HFF-Myc (cell line): ENCODE results near the gene OR7G3.

Experiments used
- DNase-seq: peaks from one replicate; pipeline ENCODE4 v3.0.0-alpha.2; 2011; ENCODE audit warnings: low read depth; ENCODE audit errors: extremely low read depth
- H3K4me3 ChIP-seq: replicated peaks from 2 replicates; pipeline ENCODE4 v1.5.1; 2011; ENCODE audit warnings: low read depth, mild to moderate bottlenecking, control low read depth, low read length
- CTCF ChIP-seq: IDR thresholded peaks from 2 replicates; pipeline ENCODE4 v1.5.1; 2012; ENCODE audit warnings: mild to moderate bottlenecking, low read depth, low read length, control low read depth; ENCODE audit errors: missing control alignments

The OR7G3 gene

DNA sequence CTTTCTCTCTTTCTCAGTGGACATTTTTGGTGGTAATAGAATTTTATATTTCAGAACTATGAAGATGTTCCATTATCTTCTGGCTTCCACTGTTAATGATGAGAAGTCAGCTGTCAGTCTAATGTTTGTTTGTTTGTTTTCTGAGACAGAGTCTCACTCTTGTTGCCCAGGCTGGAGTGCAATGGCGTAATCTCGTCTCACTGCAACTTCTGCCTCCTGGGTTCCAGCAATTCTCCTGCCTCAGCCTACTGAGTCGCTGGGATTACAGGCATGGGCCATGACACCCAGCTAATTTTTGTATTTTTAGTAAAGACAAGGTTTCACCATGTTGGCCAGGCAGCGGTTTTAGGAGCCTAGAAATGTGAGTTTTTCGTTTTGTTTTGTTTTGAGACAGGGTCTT, 18.2 kb upstream of the OR7G3 start:
- no peak overlapping the region for H3K4me3 ChIP-seq
- no peak for DNase-seq
- no peak for TF ChIP-seq CTCF

DNA sequence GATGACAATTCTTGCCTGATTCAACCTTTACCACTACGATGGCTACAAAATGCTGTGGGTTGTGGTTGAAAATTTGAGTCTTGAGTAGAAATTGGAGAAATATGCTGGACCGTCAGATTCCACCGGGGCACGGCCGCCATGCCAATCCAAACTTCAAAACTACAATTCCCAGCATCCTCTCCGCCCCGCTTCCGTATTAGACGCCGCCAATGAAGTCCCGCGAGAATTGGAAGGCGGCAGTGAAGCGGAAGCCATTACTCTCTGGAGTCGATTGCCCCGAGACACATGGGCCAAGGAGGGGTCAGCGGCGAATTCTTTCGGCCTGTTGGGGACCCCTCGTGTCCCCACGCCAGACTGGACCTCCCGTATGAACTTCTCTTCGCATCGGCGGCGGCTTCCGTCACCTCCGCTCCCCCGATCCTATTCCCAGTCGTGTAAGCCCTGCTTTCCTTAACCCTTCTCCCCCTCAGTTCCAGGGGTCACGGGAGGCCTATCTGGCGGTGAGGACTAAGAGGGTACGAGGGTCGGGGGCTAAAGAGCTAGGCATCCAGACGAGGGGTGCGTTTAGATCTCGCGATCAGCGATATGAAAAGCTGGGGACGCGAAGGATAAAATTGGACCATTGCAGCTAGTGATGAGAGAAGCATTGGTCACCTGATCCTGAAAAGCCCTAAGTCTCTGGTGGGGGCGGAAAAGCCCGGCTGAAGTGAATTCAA, 13.6 kb upstream of the OR7G3 start, which contains the start of gene ZNF317:
Gene ZNF317, plus strand, starts transcription at position 239 of the 716 bp plus-strand sequence. CDS start 15,620 bp downstream, outside the sequence.
- TF ChIP-seq CTCF = no peak
- peak within 1 kb of the TSS; percentile 99 for H3K4me3 ChIP-seq
- DNase-seq = peak; percentile 79

DNA sequence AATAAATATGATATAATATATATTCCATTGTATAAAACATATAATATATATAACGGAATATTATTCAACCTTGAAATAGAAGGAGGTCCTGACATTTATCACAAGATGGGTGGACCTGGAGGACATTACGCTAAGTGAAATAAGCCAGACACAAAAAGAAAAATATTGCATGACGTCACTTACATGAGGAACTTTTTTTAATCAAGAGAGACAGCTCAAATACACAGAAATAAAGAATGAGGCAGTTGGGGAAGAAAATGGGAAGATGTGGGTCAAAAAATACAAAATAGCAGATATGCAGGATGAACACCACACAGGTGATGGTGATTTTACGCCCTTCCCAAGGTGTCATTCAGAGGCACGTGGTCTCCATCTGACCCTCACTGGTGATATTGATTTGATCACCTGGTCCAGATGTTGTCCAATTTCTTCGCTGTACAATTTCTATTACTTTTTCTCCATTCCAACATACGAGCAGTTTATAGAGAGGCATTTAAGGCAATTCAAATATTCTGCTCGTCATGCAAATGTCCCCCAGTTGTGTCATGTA, 12.9 kb upstream of the OR7G3 start:
- no peak for DNase-seq
- TF ChIP-seq CTCF = no peak
- peak overlapping the region; percentile 99 for H3K4me3 ChIP-seq

GRCh38 chr19:9132422-9132821, 5.7 kb upstream of the OR7G3 start:
- DNase-seq = no peak
- H3K4me3 ChIP-seq = no peak overlapping the region
- TF ChIP-seq CTCF = no peak

DNA sequence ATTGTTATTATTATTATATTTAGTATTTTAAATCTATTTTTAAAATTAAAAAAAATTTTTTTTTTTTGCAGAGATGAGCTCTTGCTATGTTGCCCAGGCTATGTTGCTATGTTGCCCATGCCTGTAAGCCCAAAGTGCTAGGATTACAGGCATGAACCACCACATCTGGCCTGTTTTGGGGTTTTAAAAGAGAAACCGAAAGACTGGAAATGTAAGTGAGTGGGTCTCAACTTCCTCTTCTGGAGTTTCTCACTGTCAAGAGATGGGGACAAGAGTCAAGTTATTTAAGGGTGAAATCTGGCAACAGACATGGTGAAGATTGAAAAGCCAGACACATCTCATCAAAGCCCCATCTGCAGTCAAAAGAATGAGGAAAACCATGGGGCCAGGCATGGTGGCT, 4.2 kb upstream of the OR7G3 start:
- H3K4me3 ChIP-seq = no peak overlapping the region
- TF ChIP-seq CTCF = no peak
- no peak for DNase-seq

GRCh38 chr19:9128171-9128570, 1.4 kb upstream of the OR7G3 start:
- H3K4me3 ChIP-seq = no peak overlapping the region
- TF ChIP-seq CTCF = no peak
- no peak for DNase-seq
